Measurements from ENCODE around the gene DOK3.

DNA sequence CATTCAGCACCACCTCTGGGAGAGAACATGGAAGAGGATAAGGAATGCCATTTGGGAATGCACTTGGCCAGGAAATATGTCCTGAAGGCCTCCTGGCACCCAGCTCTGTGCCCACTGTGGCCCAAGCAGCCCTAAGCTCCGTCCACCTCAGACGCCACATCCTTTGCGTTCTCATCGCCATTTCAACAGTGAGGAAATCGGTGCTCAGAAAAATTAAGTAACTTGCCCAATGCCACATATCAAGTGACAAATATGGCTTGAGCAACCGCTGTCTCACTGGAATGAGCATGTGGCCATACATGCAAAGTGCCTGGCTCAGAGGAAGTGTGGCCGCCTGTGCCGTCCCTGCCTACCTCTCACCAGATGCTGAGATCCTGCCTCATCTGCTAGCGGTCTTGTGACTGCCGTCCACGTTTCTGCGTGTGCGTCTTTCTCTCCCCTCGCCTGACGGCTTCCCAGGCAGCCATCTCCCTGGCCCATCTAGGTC is 984 bp upstream of the DOK3 start:
- TF ChIP-seq BHLHE40 (IDR thresholded peaks at IDR 0.05; ENCODE audit: low read length) = no peak
- TF ChIP-seq ZNF530 (CRISPR knock-in tag; IDR thresholded peaks at IDR 0.05; ENCODE audit: low read depth) = no peak
- TF ChIP-seq, protein P1, sequence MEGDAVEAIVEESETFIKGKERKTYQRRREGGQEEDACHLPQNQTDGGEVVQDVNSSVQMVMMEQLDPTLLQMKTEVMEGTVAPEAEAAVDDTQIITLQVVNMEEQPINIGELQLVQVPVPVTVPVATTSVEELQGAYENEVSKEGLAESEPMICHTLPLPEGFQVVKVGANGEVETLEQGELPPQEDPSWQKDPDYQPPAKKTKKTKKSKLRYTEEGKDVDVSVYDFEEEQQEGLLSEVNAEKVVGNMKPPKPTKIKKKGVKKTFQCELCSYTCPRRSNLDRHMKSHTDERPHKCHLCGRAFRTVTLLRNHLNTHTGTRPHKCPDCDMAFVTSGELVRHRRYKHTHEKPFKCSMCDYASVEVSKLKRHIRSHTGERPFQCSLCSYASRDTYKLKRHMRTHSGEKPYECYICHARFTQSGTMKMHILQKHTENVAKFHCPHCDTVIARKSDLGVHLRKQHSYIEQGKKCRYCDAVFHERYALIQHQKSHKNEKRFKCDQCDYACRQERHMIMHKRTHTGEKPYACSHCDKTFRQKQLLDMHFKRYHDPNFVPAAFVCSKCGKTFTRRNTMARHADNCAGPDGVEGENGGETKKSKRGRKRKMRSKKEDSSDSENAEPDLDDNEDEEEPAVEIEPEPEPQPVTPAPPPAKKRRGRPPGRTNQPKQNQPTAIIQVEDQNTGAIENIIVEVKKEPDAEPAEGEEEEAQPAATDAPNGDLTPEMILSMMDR (CRISPR knock-in tag; IDR thresholded peaks at IDR 0.05) = no peak
